ENCODE data around the gene C9orf50.

The C9orf50 gene

DNA sequence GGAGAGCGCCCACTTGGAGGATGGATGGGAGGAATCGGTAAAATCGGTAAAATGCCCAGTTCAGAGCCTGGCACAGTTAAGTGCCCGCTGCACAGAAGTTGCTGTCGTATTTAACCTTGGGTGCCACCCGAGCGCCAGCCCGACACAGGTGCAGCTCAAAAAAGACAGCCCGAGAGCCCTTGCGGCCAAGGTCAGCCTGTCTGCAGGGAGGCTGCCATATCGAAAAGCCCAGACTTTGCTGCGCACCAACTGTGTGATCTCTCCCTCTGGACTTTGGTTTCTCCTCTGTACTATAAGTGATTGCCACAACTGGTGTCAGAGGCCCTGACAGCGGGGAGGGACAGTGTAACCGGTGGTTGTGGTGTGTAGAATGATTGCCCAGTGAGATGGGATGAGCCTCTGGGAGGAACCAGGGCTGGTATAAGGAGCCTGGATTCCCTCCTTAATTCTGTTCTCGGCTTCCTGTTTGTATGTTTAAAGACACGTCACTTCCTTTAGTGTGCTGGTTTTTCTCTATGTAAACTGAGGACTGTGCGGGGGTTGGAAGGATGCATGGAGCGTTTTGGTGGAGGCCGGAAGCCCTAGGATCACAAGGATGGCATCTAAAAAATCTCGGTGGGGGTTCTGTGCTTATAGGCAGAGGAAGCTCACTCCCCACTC lies 5.9 kb upstream of the C9orf50 start:
- Histone ChIP-seq H3K4me1 (ENCODE audit: control insufficient read depth, insufficient read depth, low read length) (peaks cover 3% of the 10 kb centered on the region; the same call in 1 of the 2 replicates), H3K36me3 (ENCODE audit: control insufficient read depth in 2 of 2, insufficient read depth in 1 of 2, low read length in 2 of 2) (peaks cover 0 to 41% of the 10 kb centered on the region in 2 experiments; a peak in 1 of 3 replicates), H3K27ac (ENCODE audit: extremely low read depth, low read depth, low read length) (peak overlapping the region; percentile 61; the same call in 1 of the 2 replicates), H3K4me3 (ENCODE audit: low read depth, low read length) (peak overlapping the region; percentile 62), H3K9me3 (ENCODE audit: control insufficient read depth, insufficient read depth, low read depth, low read length) (no peaks in the 10 kb centered on the region)
- POLR2A ChIA-PET = interaction anchor here (0.6 to 3.7 kb wide), 10 partner anchors 12 to 516 kb away, joined by 4 to 57 read pairs (median 6); partner anchors contain the start of genes CRAT, PTGES and PTPA
- CTCF ChIA-PET = interaction anchor here (1.1 to 23.4 kb wide), 5 partner anchors 12 to 492 kb away, joined by 4 to 507 read pairs (median 16); no protein-coding TSS in a partner anchor
- TF ChIP-seq ZNF623 (tag by site-specific recombination; IDR thresholded peaks at IDR 0.05) = 0 out of 2 replicates have a peak, but pooled peaks have one; percentile 2
- TF ChIP-seq ZBTB17 (tag by site-specific recombination; IDR thresholded peaks at IDR 0.05) = peak; percentile 68; the same call in 1 of the 2 replicates
- peak; percentile 34; the same call in 1 of the 2 replicates for TF ChIP-seq ZNF341 (tag by site-specific recombination; IDR thresholded peaks at IDR 0.05; ENCODE audit: low read depth)
- TF ChIP-seq, protein P1, sequence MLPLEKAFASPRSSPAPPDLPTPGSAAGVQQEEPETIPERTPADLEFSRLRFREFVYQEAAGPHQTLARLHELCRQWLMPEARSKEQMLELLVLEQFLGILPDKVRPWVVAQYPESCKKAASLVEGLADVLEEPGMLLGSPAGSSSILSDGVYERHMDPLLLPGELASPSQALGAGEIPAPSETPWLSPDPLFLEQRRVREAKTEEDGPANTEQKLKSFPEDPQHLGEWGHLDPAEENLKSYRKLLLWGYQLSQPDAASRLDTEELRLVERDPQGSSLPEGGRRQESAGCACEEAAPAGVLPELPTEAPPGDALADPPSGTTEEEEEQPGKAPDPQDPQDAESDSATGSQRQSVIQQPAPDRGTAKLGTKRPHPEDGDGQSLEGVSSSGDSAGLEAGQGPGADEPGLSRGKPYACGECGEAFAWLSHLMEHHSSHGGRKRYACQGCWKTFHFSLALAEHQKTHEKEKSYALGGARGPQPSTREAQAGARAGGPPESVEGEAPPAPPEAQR (tag by site-specific recombination; IDR thresholded peaks at IDR 0.05) = no peak
- no peak for TF ChIP-seq ZNF701 (tag by site-specific recombination; IDR thresholded peaks at IDR 0.05)
- TF ChIP-seq, protein P2, sequence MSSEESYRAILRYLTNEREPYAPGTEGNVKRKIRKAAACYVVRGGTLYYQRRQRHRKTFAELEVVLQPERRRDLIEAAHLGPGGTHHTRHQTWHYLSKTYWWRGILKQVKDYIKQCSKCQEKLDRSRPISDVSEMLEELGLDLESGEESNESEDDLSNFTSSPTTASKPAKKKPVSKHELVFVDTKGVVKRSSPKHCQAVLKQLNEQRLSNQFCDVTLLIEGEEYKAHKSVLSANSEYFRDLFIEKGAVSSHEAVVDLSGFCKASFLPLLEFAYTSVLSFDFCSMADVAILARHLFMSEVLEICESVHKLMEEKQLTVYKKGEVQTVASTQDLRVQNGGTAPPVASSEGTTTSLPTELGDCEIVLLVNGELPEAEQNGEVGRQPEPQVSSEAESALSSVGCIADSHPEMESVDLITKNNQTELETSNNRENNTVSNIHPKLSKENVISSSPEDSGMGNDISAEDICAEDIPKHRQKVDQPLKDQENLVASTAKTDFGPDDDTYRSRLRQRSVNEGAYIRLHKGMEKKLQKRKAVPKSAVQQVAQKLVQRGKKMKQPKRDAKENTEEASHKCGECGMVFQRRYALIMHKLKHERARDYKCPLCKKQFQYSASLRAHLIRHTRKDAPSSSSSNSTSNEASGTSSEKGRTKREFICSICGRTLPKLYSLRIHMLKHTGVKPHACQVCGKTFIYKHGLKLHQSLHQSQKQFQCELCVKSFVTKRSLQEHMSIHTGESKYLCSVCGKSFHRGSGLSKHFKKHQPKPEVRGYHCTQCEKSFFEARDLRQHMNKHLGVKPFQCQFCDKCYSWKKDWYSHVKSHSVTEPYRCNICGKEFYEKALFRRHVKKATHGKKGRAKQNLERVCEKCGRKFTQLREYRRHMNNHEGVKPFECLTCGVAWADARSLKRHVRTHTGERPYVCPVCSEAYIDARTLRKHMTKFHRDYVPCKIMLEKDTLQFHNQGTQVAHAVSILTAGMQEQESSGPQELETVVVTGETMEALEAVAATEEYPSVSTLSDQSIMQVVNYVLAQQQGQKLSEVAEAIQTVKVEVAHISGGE (tag by site-specific recombination; conservative IDR thresholded peaks at IDR 0.05; ENCODE audit: low read depth) = peak; percentile 46; the same call in 1 of the 2 replicates
- TF ChIP-seq ZNF660 (tag by site-specific recombination; IDR thresholded peaks at IDR 0.05) = 0 out of 2 replicates have a peak, but pooled peaks have one; percentile 17
- TF ChIP-seq SP2 (tag by site-specific recombination; IDR thresholded peaks at IDR 0.05) = peak; percentile 76
- TF ChIP-seq OVOL3 (tag by site-specific recombination; IDR thresholded peaks at IDR 0.05) = no peak
- TF ChIP-seq ZNF76 (tag by site-specific recombination; IDR thresholded peaks at IDR 0.05; ENCODE audit: borderline replicate concordance, low read depth) = peak; percentile 14; the same call in 1 of the 2 replicates
- TF ChIP-seq GLIS1 (tag by site-specific recombination; IDR thresholded peaks at IDR 0.05) = peak; percentile 81

DNA sequence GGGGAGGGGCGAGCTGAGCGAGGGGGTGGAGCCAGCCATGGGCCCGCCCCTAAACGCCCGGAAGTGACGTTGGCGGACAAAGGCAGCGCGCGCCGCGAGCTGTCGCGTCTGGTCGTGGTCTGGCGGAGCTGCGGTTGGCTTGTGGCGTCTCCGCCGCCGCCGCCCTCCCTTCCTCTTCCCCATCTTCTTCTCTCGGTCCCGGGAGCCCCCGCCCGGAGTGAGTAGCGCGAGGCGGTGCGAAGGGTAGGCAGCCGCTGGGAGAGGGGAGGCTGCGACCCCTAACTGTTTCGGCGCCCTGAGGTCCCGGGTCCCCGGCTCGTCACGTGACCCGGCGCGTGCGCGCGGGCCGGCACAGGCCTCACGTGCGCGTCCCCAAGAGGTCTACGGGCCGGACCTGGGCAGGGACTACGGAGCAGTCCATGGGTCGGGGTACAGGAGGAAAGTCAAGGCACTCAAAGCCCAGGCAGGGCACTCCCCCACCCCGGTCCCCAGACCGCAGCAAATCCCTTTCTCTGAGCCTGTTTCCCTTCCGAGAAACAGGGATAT lies 5.3 kb upstream of the C9orf50 start, which contains the start of gene NTMT1:
Gene NTMT1, plus strand, starts transcription at position 85 of the 546 bp plus-strand sequence. CDS start 6,541 bp downstream, outside the sequence.
- H3K9me3 ChIP-seq (ENCODE audit: control insufficient read depth, insufficient read depth, low read depth, low read length) = no peaks in the 10 kb centered on the region
- peaks cover 3% of the 10 kb centered on the region; the same call in 1 of the 2 replicates for H3K4me1 ChIP-seq (ENCODE audit: control insufficient read depth, insufficient read depth, low read length)
- H3K36me3 ChIP-seq (ENCODE audit: control insufficient read depth in 2 of 2, insufficient read depth in 1 of 2, low read length in 2 of 2) = peaks cover 0 to 35% of the 10 kb centered on the region in 2 experiments; a peak in 1 of 3 replicates
- H3K4me3 ChIP-seq (ENCODE audit: low read depth, low read length) = peak within 1 kb of the TSS; percentile 62
- ChIA-PET POLR2A (interaction anchor here (0.6 to 3.7 kb wide), 22 partner anchors 9 to 1324 kb away, joined by 3 to 57 read pairs (median 5); partner anchors contain the start of genes C9orf78, CRAT, IER5L and KYAT1), CTCF (interaction anchor here (0.7 to 23.4 kb wide), 10 partner anchors 9 to 491 kb away, joined by 3 to 507 read pairs (median 4); no protein-coding TSS in a partner anchor)
- peak within 1 kb of the TSS; percentile 61 for H3K27ac ChIP-seq (ENCODE audit: extremely low read depth, low read depth, low read length)
- TF ChIP-seq ZBTB20 (tag by site-specific recombination; IDR thresholded peaks at IDR 0.05) = peak; percentile 98
- no peak for TF ChIP-seq ZNF37A (tag by site-specific recombination; IDR thresholded peaks at IDR 0.05)
- no peak for TF ChIP-seq ZNF248 (tag by site-specific recombination; IDR thresholded peaks at IDR 0.05)
- TF ChIP-seq ZNF391 (tag by site-specific recombination; IDR thresholded peaks at IDR 0.05; ENCODE audit: borderline replicate concordance, low read depth) = peak; percentile 56; the same call in 1 of the 2 replicates
- TF ChIP-seq ZNF629 (tag by site-specific recombination; IDR thresholded peaks at IDR 0.05) = peak; percentile 85
- TF ChIP-seq, protein P3, sequence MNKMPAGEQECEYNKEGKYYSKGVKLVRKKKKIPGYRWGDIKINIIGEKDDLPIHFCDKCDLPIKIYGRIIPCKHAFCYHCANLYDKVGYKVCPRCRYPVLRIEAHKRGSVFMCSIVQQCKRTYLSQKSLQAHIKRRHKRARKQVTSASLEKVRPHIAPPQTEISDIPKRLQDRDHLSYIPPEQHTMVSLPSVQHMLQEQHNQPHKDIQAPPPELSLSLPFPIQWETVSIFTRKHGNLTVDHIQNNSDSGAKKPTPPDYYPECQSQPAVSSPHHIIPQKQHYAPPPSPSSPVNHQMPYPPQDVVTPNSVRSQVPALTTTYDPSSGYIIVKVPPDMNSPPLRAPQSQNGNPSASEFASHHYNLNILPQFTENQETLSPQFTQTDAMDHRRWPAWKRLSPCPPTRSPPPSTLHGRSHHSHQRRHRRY (tag by site-specific recombination; IDR thresholded peaks at IDR 0.05) = no peak
- TF ChIP-seq, protein P4, sequence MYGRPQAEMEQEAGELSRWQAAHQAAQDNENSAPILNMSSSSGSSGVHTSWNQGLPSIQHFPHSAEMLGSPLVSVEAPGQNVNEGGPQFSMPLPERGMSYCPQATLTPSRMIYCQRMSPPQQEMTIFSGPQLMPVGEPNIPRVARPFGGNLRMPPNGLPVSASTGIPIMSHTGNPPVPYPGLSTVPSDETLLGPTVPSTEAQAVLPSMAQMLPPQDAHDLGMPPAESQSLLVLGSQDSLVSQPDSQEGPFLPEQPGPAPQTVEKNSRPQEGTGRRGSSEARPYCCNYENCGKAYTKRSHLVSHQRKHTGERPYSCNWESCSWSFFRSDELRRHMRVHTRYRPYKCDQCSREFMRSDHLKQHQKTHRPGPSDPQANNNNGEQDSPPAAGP (tag by site-specific recombination; IDR thresholded peaks at IDR 0.05) = peak; percentile 90
- TF ChIP-seq RBAK (tag by site-specific recombination; IDR thresholded peaks at IDR 0.05) = no peak
- TF ChIP-seq ZNF366 (tag by site-specific recombination; conservative IDR thresholded peaks at IDR 0.05) = 0 out of 2 replicates have a peak, but pooled peaks have one; percentile 45
- no peak for TF ChIP-seq SALL2 (tag by site-specific recombination; IDR thresholded peaks at IDR 0.05; ENCODE audit: borderline replicate concordance)
- no peak for TF ChIP-seq MZF1 (tag by site-specific recombination; IDR thresholded peaks at IDR 0.05; ENCODE audit: borderline replicate concordance)
- TF ChIP-seq YY1 (tag by site-specific recombination; IDR thresholded peaks at IDR 0.05) = peak; percentile 56; the same call in 1 of the 2 replicates
- TF ChIP-seq, protein P5, sequence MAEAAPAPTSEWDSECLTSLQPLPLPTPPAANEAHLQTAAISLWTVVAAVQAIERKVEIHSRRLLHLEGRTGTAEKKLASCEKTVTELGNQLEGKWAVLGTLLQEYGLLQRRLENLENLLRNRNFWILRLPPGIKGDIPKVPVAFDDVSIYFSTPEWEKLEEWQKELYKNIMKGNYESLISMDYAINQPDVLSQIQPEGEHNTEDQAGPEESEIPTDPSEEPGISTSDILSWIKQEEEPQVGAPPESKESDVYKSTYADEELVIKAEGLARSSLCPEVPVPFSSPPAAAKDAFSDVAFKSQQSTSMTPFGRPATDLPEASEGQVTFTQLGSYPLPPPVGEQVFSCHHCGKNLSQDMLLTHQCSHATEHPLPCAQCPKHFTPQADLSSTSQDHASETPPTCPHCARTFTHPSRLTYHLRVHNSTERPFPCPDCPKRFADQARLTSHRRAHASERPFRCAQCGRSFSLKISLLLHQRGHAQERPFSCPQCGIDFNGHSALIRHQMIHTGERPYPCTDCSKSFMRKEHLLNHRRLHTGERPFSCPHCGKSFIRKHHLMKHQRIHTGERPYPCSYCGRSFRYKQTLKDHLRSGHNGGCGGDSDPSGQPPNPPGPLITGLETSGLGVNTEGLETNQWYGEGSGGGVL (tag by site-specific recombination; IDR thresholded peaks at IDR 0.05) = no peak
